HepG2 (cell line): ENCODE measurements around the gene TEK. TPM values are rescaled to one million over a fixed set of nuclear protein-coding genes. Genes with fewer than 3 reads are reported as not detected.

Experiments
- ATAC-seq: fragments of 200-7000 bp; cut with Tn5 transposase; 3 replicates; pipeline ENCODE4 v1.9.1; 2020; ENCODE audit warnings: mild to moderate bottlenecking, moderate library complexity
- BruUV-seq: library from RNA; stranded (reverse); fragments of 400-500 nt; replicated peaks from 2 replicates; lab custom pipeline; 2021; lab: Mats Ljungman, UMichigan
- CTCF ChIA-PET: fragments of 300-600 bp; formaldehyde crosslinking; extraction: SDS; loops from one replicate; lab custom pipeline; 2021; ENCODE audit warnings: low total read pairs, inconsistent platforms, low intra/inter-chr PET ratio; lab: Yijun Ruan, JAX
- POLR2A ChIA-PET: fragments of 350-600 bp; sonication (Branson Sonifier 250); formaldehyde crosslinking; loops from one replicate; lab custom pipeline; 2020; ENCODE audit warnings: antibody characterized with exemption, inconsistent platforms; lab: Yijun Ruan, JAX
- DNase-seq: peaks from one replicate; pipeline ENCODE4 v3.0.0-alpha.2; 2015; ENCODE audit warnings: low spot score
- FAIRE-seq: peaks from 3 replicates; lab custom pipeline; 2011; peaks lifted over from hg19 to GRCh38; lab: Jason Lieb, UNC
- H2AFZ ChIP-seq: one replicate; pipeline ENCODE4 v1.6.1; 2011; ENCODE audit warnings: low read length, inconsistent platforms
- H3K27ac ChIP-seq: fragments of 300-600 bp; 3 replicates; pipeline ENCODE4 v1.8.0; 2011; ENCODE audit warnings: mixed run types, mild to moderate bottlenecking, mixed read lengths, low read length, inconsistent platforms; ENCODE audit not compliant: insufficient read depth; ENCODE audit errors: extremely low read length
- H3K27me3 ChIP-seq, 2 experiments: fragments of 200-600 bp in 1 of 2; 2 replicates in 1 of 2; 3 replicates in 1 of 2; pipeline versions ENCODE4 v1.6.0 to v1.8.0; 2011; ENCODE audit warnings: low read length in 2 of 2, mild to moderate bottlenecking in 2 of 2, moderate library complexity in 2 of 2, inconsistent platforms in 1 of 2; ENCODE audit not compliant: insufficient read depth in 2 of 2, control insufficient read depth in 1 of 2
- H3K36me3 ChIP-seq, 2 experiments: fragments of 200-600 bp in 1 of 2; replicated peaks in 1 of 2; 2 replicates in 1 of 2; 3 replicates in 1 of 2; pipeline versions ENCODE4 v1.5.1 to v1.8.0; 2011; ENCODE audit warnings: low read length in 2 of 2, inconsistent platforms in 1 of 2; ENCODE audit not compliant: insufficient read depth in 2 of 2, control insufficient read depth in 1 of 2
- H3K4me1 ChIP-seq: 2 replicates; pipeline ENCODE4 v1.5.1; 2012; ENCODE audit warnings: low read length, inconsistent platforms; ENCODE audit not compliant: insufficient read depth
- H3K4me2 ChIP-seq: 2 replicates; pipeline ENCODE4 v1.6.0; 2011; ENCODE audit warnings: low read depth, low read length, inconsistent platforms
- H3K4me3 ChIP-seq, 3 experiments: fragments of 200-600 bp in 1 of 3; sonication (generic), shearing (Covaris generic) in 1 of 3; replicated peaks in 1 of 3; 2 replicates each; pipeline ENCODE4 v1.5.1; 2011 to 2016; ENCODE audit warnings: low read length in 3 of 3, inconsistent platforms in 2 of 3, low read depth in 2 of 3, mild to moderate bottlenecking in 2 of 3, control low read depth in 1 of 3, mixed read lengths in 1 of 3; ENCODE audit not compliant: insufficient read depth in 1 of 3
- H3K79me2 ChIP-seq: one replicate; pipeline ENCODE4 v1.6.1; 2011; ENCODE audit warnings: low read length, inconsistent platforms; ENCODE audit not compliant: insufficient read depth
- H3K9ac ChIP-seq: 2 replicates; pipeline ENCODE4 v1.6.0; 2011; ENCODE audit warnings: mild to moderate bottlenecking, low read depth, low read length, inconsistent platforms; ENCODE audit not compliant: insufficient read depth
- H3K9me3 ChIP-seq: 2 replicates; pipeline ENCODE4 v1.5.1; 2012; ENCODE audit warnings: mild to moderate bottlenecking, low read length
- H4K20me1 ChIP-seq: 2 replicates; pipeline ENCODE4 v1.6.0; 2011; ENCODE audit warnings: inconsistent platforms, mild to moderate bottlenecking, low read length, moderate library complexity; ENCODE audit not compliant: insufficient read depth
- EHMT2 ChIP-seq: fragments of 200-600 bp; sonication (generic); IDR thresholded peaks from 2 replicates; pipeline ENCODE4 v1.7.0; 2017; ENCODE audit warnings: antibody characterized with exemption, low read depth, low read length, borderline replicate concordance
- ESRRA ChIP-seq: sonication (generic); formaldehyde crosslinking; IDR thresholded peaks from 2 replicates; pipeline ENCODE4 v1.5.1; 2020; ENCODE audit warnings: mild to moderate bottlenecking, low read depth, missing genetic modification reagents
- FIP1L1 ChIP-seq: fragments of 200-400 bp; formaldehyde crosslinking; IDR thresholded peaks from 2 replicates; pipeline ENCODE4 v1.6.1; 2018; ENCODE audit warnings: low read depth, mild to moderate bottlenecking, low read length, moderate library complexity, borderline replicate concordance; ENCODE audit not compliant: insufficient read depth
- FOXA3 ChIP-seq: IDR thresholded peaks from 2 replicates; pipeline ENCODE4 v1.6.1; 2016; ENCODE audit warnings: missing genetic modification reagents, missing compliant biosample characterization
- HOXA5 ChIP-seq: sonication (generic); formaldehyde crosslinking; IDR thresholded peaks from 2 replicates; pipeline ENCODE4 v1.4.0; 2020; ENCODE audit warnings: missing genetic modification reagents
- KDM2A ChIP-seq: sonication (generic); formaldehyde crosslinking; IDR thresholded peaks from 2 replicates; pipeline ENCODE4 v1.4.0; 2020; ENCODE audit warnings: low read depth, missing genetic modification reagents, borderline replicate concordance
- KLF12 ChIP-seq: sonication (generic); formaldehyde crosslinking; IDR thresholded peaks from 2 replicates; pipeline ENCODE4 v1.4.0; 2020; ENCODE audit warnings: missing genetic modification reagents, borderline replicate concordance
- MTF1 ChIP-seq: sonication (generic); formaldehyde crosslinking; IDR thresholded peaks from 2 replicates; pipeline ENCODE4 v1.5.0; 2020; ENCODE audit warnings: missing genetic modification reagents
- POLR2G ChIP-seq: fragments of 200-400 bp; formaldehyde crosslinking; IDR thresholded peaks from 2 replicates; pipeline ENCODE4 v1.6.1; 2018; ENCODE audit warnings: mild to moderate bottlenecking, low read depth, low read length, moderate library complexity
- SETDB1 ChIP-seq: sonication (generic); formaldehyde crosslinking; IDR thresholded peaks from 2 replicates; pipeline ENCODE4 v1.5.1; 2020; ENCODE audit warnings: missing genetic modification reagents, mild to moderate bottlenecking, borderline replicate concordance
- TBL1XR1 ChIP-seq: fragments of 150-350 bp; IDR thresholded peaks from 2 replicates; pipeline ENCODE4 v1.6.1; 2014; ENCODE audit warnings: borderline replicate concordance, low read length; ENCODE audit not compliant: partially characterized antibody
- TGIF2 ChIP-seq: IDR thresholded peaks from 2 replicates; pipeline ENCODE4 v1.6.1; 2016; ENCODE audit warnings: control low read depth, missing compliant biosample characterization
- U2AF1 ChIP-seq: fragments of 200-400 bp; formaldehyde crosslinking; optimal IDR thresholded peaks from 2 replicates; pipeline ENCODE3; 2017; ENCODE audit warnings: mild to moderate bottlenecking, low read depth, low read length
- ZNF572 ChIP-seq: sonication (generic); formaldehyde crosslinking; IDR thresholded peaks from 2 replicates; pipeline ENCODE4 v1.5.1; 2020; ENCODE audit warnings: mild to moderate bottlenecking, missing genetic modification reagents
- ZNF703 ChIP-seq: sonication (generic); formaldehyde crosslinking; IDR thresholded peaks from 2 replicates; pipeline ENCODE4 v1.5.1; 2020; ENCODE audit warnings: missing genetic modification reagents, mild to moderate bottlenecking, moderate library complexity, borderline replicate concordance
- WGBS: methylation state at CpG from one replicate; pipeline ENCODE4 v1.1.6; 2017; ENCODE audit warnings: low lambda C conversion rate; 5-methylcytosine and 5-hydroxymethylcytosine counted together
- in situ Hi-C: cut with HindIII; loops from 2 replicates; pipeline ENCODE4 v1.10.0; 2017; ENCODE audit warnings: low pct_unique_long_range_greater_than_20kb; ENCODE audit not compliant: extremely low pct_ligation_motif_present
- intact Hi-C: fragments of 100-400 bp; cut with micrococcal nuclease; formaldehyde crosslinking; loops from one replicate; pipeline ENCODE4 v1.10.0; 2022; ENCODE audit not compliant: unreplicated experiment
- polyA plus RNA-seq, 8 experiments: library from polyadenylated mRNA; depleted of rRNA in 3 of 8; stranded (reverse) in 7 of 8; unstranded in 1 of 8; fragments of >200 nt; fragmentation: Illumina TruSeq in 4 of 8; extraction: Trizol in 4 of 8; gene quantifications; 2 replicates each; pipeline versions ENCODE4 v1.2.1 to v1.2.3, GENCODE V29; 2011 to 2016; ENCODE audit warnings: low read depth in 4 of 8, missing spikeins in 1 of 8, mixed read lengths in 1 of 8; ENCODE audit not compliant: insufficient read depth in 1 of 8
- total RNA-seq, 5 experiments: library from RNA; depleted of rRNA; stranded (reverse); fragments of >200 nt; fragmentation: Illumina TruSeq; extraction: Trizol; gene quantifications; 2 replicates each; pipeline ENCODE4 v1.2.3, GENCODE V29; 2016; ENCODE audit warnings: low read depth in 1 of 5
- TF ChIP-seq, protein P1 (sequence below): sonication (generic); formaldehyde crosslinking; IDR thresholded peaks from 2 replicates; pipeline ENCODE4 v1.5.1; 2020; ENCODE audit warnings: mild to moderate bottlenecking, missing genetic modification reagents, borderline replicate concordance
- TF ChIP-seq, protein P2 (sequence below): sonication (generic); formaldehyde crosslinking; IDR thresholded peaks from 2 replicates; pipeline ENCODE4 v1.9.0; 2021; ENCODE audit warnings: missing genetic modification reagents, borderline replicate concordance

Gene TEK
- total and polyA plus RNA-seq, 2 of the 13 experiments (the other 11 are each of a cell fraction or from before 2014, with no cell fraction given) = not detected

DNA sequence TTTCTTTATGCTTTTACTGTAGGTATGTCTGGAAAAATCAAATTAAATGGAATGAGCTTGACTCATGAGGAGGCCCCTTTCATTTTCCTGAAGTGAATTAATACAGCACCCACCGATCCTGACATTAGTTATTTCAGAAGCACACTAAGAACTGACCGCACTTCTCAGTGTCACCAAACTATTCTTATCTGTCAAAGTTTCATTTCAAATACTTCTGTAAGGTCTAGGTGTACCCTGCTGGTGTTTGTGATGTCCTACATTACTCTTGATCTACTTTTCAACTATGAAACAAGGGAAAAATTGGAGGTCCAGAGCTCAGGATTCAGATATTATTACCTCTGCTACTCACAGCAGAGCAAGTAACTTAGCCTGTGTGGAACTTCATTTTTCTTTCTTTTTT, 1.8 kb upstream of the TEK start (continued):
- no peak for TF ChIP-seq MTF1 (CRISPR knock-in tag)
- no peak for TF ChIP-seq ZNF703 (CRISPR knock-in tag)
- no peak for TF ChIP-seq TBL1XR1
- TF ChIP-seq, protein P1, sequence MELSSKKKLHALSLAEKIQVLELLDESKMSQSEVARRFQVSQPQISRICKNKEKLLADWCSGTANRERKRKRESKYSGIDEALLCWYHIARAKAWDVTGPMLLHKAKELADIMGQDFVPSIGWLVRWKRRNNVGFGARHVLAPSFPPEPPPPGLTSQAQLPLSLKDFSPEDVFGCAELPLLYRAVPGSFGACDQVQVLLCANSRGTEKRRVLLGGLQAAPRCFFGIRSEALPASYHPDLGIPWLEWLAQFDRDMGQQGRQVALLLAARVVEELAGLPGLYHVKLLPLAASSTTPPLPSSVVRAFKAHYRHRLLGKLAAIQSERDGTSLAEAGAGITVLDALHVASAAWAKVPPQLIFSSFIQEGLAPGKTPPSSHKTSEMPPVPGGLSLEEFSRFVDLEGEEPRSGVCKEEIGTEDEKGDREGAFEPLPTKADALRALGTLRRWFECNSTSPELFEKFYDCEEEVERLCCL = no peak
- TF ChIP-seq FOXA3 (CRISPR knock-in tag) = no peak

DNA sequence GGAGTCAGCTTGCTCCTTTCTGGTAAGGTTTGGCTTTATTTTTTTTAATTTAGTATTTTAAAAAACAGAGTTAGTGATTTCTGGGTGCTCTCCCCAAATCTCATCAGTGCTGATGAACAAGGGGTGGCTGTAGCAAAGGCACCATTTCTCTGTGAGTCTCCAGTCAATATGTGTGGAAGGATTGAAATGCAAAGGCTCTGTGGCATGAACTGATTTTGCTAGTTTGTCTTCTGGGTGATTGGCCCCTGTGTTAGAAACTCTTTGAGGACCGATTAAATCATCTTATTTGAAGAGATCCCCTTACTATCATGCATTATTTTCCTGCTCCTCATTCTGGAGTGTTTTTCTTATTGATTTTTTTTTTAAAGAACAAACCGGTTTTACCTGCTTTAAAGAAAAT, 596 bp downstream of the TEK start:
- H4K20me1 ChIP-seq = no peaks in the 10 kb centered on the region
- in situ Hi-C loops (no loop called here), intact Hi-C loops (no loop called here)
- H3K27me3 ChIP-seq = 0 out of 5 replicates have a peak, but pooled peaks cover 1 to 2% of the 10 kb centered on the region in 2 experiments
- 17% methylated on average over 2 of the region's 2 CpGs for WGBS
- H3K27ac ChIP-seq = no peak overlapping the region
- H3K4me1 ChIP-seq = no peaks in the 10 kb centered on the region
- DNase-seq = no peak
- no peak for ATAC-seq
- H2AFZ ChIP-seq = no peak overlapping the region
- no peak overlapping the region for H3K4me2 ChIP-seq
- POLR2A ChIA-PET = no interaction called here
- no TSS peak for BruUV-seq
- H3K79me2 ChIP-seq = no peaks in the 10 kb centered on the region
- H3K36me3 ChIP-seq = no peaks in the 10 kb centered on the region
- no peak for FAIRE-seq
- no peak overlapping the region for H3K4me3 ChIP-seq
- no peaks in the 10 kb centered on the region for H3K9me3 ChIP-seq
- no peak overlapping the region for H3K9ac ChIP-seq
- CTCF ChIA-PET = no interaction called here
- TF ChIP-seq HOXA5 (CRISPR knock-in tag) (no peak), ZNF572 (CRISPR knock-in tag) (no peak), KDM2A (CRISPR knock-in tag) (no peak), POLR2G (no peak), ESRRA (CRISPR knock-in tag) (no peak), SETDB1 (CRISPR knock-in tag) (no peak), KLF12 (CRISPR knock-in tag) (no peak), TGIF2 (CRISPR knock-in tag) (no peak), EHMT2 (no peak), FIP1L1 (no peak), U2AF1 (no peak)
- TF ChIP-seq, protein P2, sequence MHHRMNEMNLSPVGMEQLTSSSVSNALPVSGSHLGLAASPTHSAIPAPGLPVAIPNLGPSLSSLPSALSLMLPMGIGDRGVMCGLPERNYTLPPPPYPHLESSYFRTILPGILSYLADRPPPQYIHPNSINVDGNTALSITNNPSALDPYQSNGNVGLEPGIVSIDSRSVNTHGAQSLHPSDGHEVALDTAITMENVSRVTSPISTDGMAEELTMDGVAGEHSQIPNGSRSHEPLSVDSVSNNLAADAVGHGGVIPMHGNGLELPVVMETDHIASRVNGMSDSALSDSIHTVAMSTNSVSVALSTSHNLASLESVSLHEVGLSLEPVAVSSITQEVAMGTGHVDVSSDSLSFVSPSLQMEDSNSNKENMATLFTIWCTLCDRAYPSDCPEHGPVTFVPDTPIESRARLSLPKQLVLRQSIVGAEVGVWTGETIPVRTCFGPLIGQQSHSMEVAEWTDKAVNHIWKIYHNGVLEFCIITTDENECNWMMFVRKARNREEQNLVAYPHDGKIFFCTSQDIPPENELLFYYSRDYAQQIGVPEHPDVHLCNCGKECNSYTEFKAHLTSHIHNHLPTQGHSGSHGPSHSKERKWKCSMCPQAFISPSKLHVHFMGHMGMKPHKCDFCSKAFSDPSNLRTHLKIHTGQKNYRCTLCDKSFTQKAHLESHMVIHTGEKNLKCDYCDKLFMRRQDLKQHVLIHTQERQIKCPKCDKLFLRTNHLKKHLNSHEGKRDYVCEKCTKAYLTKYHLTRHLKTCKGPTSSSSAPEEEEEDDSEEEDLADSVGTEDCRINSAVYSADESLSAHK (CRISPR knock-in tag) = no peak
